Right lobe of liver (tissue), 6 donors: ENCODE measurements around the gene DGCR6. TPM values are rescaled to one million over a fixed set of nuclear protein-coding genes. Genes with fewer than 3 reads are reported as not detected.
"Not testable (repeated sequence)": the region's sequence is repeated elsewhere in the genome, so short reads cannot be mapped to it uniquely, and the experiment has no call there.

Source experiments
- ATAC-seq, 4 donors: fragments of 200-7000 bp; cut with Tn5 transposase; one replicate each; pipeline ENCODE4 v1.9.1; 2020; ENCODE audit warnings: mild to moderate bottlenecking in 4 of 4, moderate library complexity in 4 of 4
- DNase-seq, 3 donors: peaks; one replicate each; pipeline ENCODE4 v3.0.0-alpha.2; 2020
- H3K27ac ChIP-seq, 3 donors: fragments of 200-600 bp; one replicate each; pipeline ENCODE4 v1.8.0; 2022
- H3K27me3 ChIP-seq, 2 donors: fragments of 200-600 bp; one replicate each; pipeline ENCODE4 v1.8.0; 2022
- H3K36me3 ChIP-seq, 4 donors: fragments of 200-600 bp; sonication (generic) in 1 of 4; one replicate each; pipeline versions ENCODE4 v1.5.1 to v1.8.0; 2017 to 2022; ENCODE audit warnings: control low read depth in 1 of 4
- H3K4me1 ChIP-seq, 4 donors: fragments of 200-600 bp; sonication (generic) in 1 of 4; one replicate each; pipeline versions ENCODE4 v1.5.1 to v1.8.0; 2017 to 2022; ENCODE audit warnings: control low read depth in 1 of 4
- H3K4me3 ChIP-seq, 3 donors: fragments of 200-600 bp; one replicate each; pipeline ENCODE4 v1.8.0; 2022
- H3K9me3 ChIP-seq, 4 donors: fragments of 200-600 bp; sonication (generic) in 1 of 4; one replicate each; pipeline versions ENCODE4 v1.5.1 to v1.8.0; 2017 to 2022; ENCODE audit warnings: control low read depth in 1 of 4
- CTCF ChIP-seq, 4 donors: fragments of 200-600 bp in 3 of 4; fragments of 450-650 bp in 1 of 4; IDR thresholded peaks; one replicate each; pipeline versions ENCODE4 v1.5.1 to v1.8.0; 2016 to 2022; ENCODE audit warnings: antibody characterized with exemption in 4 of 4, mild to moderate bottlenecking in 2 of 4
- POLR2A ChIP-seq: fragments of 450-650 bp; IDR thresholded peaks from one replicate; pipeline ENCODE4 v1.6.1; 2017; ENCODE audit warnings: antibody characterized with exemption, mild to moderate bottlenecking
- WGBS: methylation state at CpG from one replicate; pipeline ENCODE4 v1.1.6; 2018; ENCODE audit warnings: low coverage, low lambda C conversion rate; ENCODE audit not compliant: insufficient coverage; ENCODE audit errors: missing lambda C conversion rate; 5-methylcytosine and 5-hydroxymethylcytosine counted together
- intact Hi-C, 2 donors: fragments of 100-400 bp; cut with DNase I; formaldehyde crosslinking; loops; one replicate each; pipeline versions ENCODE4 v1.11.2 to v1.14.1; 2022
- long read RNA-seq: library from polyadenylated mRNA; unstranded; transcript quantifications from one replicate; pipeline ENCODE4 v2.0.0, GENCODE V29; 2019
- total RNA-seq, 6 experiments: library from RNA; depleted of rRNA in 2 of 6; stranded (reverse); fragments of >200 nt in 2 of 6; fragmentation: NEBNext Ultra II Directional in 3 of 6; extraction: Animal tissue kit (Norgen Biotek cat#: 25700) in 3 of 6; gene quantifications; one replicate each; pipeline versions ENCODE4 v1.1.0 to v1.2.4, GENCODE V29; 2016 to 2023
- donor health status: DM: no; HTN: yes; CAD: no.
- donor health status: DM: no; HTN: no; CAD: no.
- donor health status: DM: no; HTN: no; CAD: no.
- donor health status: DM: no; HTN: yes; CAD: no.
- donor health status: DM: no; HTN: yes; CAD: no.

Gene DGCR6
- total RNA-seq, result 1 to 10 TPM in 5 of 6 experiments, under 1 TPM in 1; 0.92 to 5.1 (median 2.5) TPM
- long read RNA-seq, result 0 reads

- WGBS, result no CpG with 5 or more reads among the region's 77 CpGs
Observed at GRCh38 chr22:18905540-18906409, at the start of gene DGCR6. DGCR6 (plus strand) TSS chr22:18906320; CDS start chr22:18906375, 55 bp downstream.

GRCh38 chr22:18859314-18859713 is 46.8 kb upstream of the DGCR6 start:
- DNase-seq, ATAC-seq, H3K4me1 ChIP-seq, H3K27me3 ChIP-seq, intact Hi-C loops, H3K36me3 ChIP-seq, H3K4me3 ChIP-seq, H3K27ac ChIP-seq, H3K9me3 ChIP-seq: not testable (repeated sequence)
- WGBS, result 26% methylated on average over 3 of the region's 7 CpGs

More at GRCh38 chr22:18905540-18906409, at the start of gene DGCR6:
- Histone ChIP-seq H3K27me3 (no peaks in the 10 kb centered on the region), H3K9me3 (no peaks in the 10 kb centered on the region), H3K4me1 (no peaks in the 10 kb centered on the region), H3K27ac (no peak within 1 kb of the TSS), H3K36me3 (no peaks in the 10 kb centered on the region), H3K4me3 (no peak within 1 kb of the TSS)
- DNase-seq (no peak), ATAC-seq (peak; percentile 97 to 98 (median 98))
- intact Hi-C loops, result no loop called here
- TF ChIP-seq POLR2A, result no peak
- no peak for TF ChIP-seq CTCF (IDR thresholded peaks at IDR 0.05)

- H3K9me3 ChIP-seq, H3K27me3 ChIP-seq, H3K27ac ChIP-seq, DNase-seq, H3K4me3 ChIP-seq, H3K36me3 ChIP-seq, intact Hi-C loops, ATAC-seq, H3K4me1 ChIP-seq: not testable (repeated sequence)
- 32% methylated on average over 3 of the region's 3 CpGs for WGBS
Observed at GRCh38 chr22:18881260-18881659, 24.9 kb upstream of the DGCR6 start.

- 78% methylated on average over 1 of the region's 4 CpGs for WGBS
- H3K4me1 ChIP-seq, ATAC-seq, H3K36me3 ChIP-seq, H3K27ac ChIP-seq, DNase-seq, H3K9me3 ChIP-seq, intact Hi-C loops, H3K27me3 ChIP-seq, H3K4me3 ChIP-seq: not testable (repeated sequence)
Observed at GRCh38 chr22:18884465-18884864, 21.7 kb upstream of the DGCR6 start.

DNA sequence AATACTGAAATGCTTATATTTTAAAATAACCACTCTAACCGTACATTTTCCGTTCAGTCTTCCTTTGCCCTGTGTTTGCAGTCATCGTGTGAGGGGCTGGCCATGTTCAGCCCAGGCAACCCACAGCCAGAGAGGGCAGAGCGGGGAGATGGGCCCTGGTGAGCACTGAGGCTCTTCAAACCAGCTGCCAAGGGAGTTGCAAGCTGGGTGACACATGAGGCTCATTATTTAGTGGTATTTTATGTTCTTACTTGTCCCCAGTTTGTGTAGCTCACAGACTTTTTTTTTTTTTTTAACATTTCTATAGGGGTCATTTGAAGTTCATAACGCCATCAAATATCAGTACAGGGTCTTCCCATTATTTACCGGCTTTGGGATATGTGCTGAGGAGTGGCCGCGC is 18.0 kb upstream of the DGCR6 start:
- intact Hi-C loops, result no loop called here
- TF ChIP-seq CTCF (IDR thresholded peaks at IDR 0.05) (no peak), POLR2A (no peak)
- Histone ChIP-seq H3K27me3 (no peaks in the 10 kb centered on the region), H3K27ac (no peak overlapping the region), H3K4me3 (no peak overlapping the region), H3K36me3 (no peaks in the 10 kb centered on the region), H3K4me1 (no peaks in the 10 kb centered on the region), H3K9me3 (no peaks in the 10 kb centered on the region)
- no CpG with 5 or more reads among the region's 8 CpGs for WGBS
- ATAC-seq, result no peak
- no peak for DNase-seq

- H3K4me3 ChIP-seq, H3K9me3 ChIP-seq, H3K36me3 ChIP-seq, H3K27me3 ChIP-seq, DNase-seq, intact Hi-C loops, H3K27ac ChIP-seq, H3K4me1 ChIP-seq: not testable (repeated sequence)
- WGBS, result no CpG with 5 or more reads among the region's 5 CpGs
- ATAC-seq, result peak in 1 of 4 donors; percentile 50
Observed at GRCh38 chr22:18890510-18891192, 15.5 kb upstream of the DGCR6 start.

GRCh38 chr22:18893775-18894174 is 12.3 kb upstream of the DGCR6 start:
- H3K4me3 ChIP-seq, ATAC-seq, intact Hi-C loops, H3K27ac ChIP-seq, H3K27me3 ChIP-seq, H3K4me1 ChIP-seq, H3K36me3 ChIP-seq, H3K9me3 ChIP-seq, DNase-seq: not testable (repeated sequence)
- WGBS, result no CpG with 5 or more reads among the region's 4 CpGs

GRCh38 chr22:18896037-18896657 is 10.0 kb upstream of the DGCR6 start:
- WGBS, result 89% methylated on average over 4 of the region's 7 CpGs
- H3K4me1 ChIP-seq, H3K36me3 ChIP-seq, H3K27ac ChIP-seq, H3K9me3 ChIP-seq, ATAC-seq, H3K27me3 ChIP-seq, H3K4me3 ChIP-seq, intact Hi-C loops, DNase-seq: not testable (repeated sequence)

- H3K4me1 ChIP-seq, H3K27me3 ChIP-seq, H3K4me3 ChIP-seq, intact Hi-C loops, H3K9me3 ChIP-seq, DNase-seq, H3K36me3 ChIP-seq, H3K27ac ChIP-seq: not testable (repeated sequence)
- no CpG with 5 or more reads among the region's 36 CpGs for WGBS
- peak; percentile 27 to 55 (median 50) for ATAC-seq
Observed at GRCh38 chr22:18906410-18906745, 258 bp downstream of the DGCR6 start.
